Stimulated activated CD4-positive, alpha-beta T cell treated with anti-CD3 and anti-CD28 coated beads, Interleukin-2, amount 100 ng/mL, for 48 hours (primary cell): ENCODE data around the gene TPCN2.

Experiments
- DNase-seq, 2 donors: peaks; one replicate each; pipeline ENCODE4 v3.0.0-alpha.2; 2020

TPCN2 gene

GRCh38 chr11:69154938-69155301 lies 106.2 kb downstream of the TPCN2 start:
- no peak for DNase-seq

DNA sequence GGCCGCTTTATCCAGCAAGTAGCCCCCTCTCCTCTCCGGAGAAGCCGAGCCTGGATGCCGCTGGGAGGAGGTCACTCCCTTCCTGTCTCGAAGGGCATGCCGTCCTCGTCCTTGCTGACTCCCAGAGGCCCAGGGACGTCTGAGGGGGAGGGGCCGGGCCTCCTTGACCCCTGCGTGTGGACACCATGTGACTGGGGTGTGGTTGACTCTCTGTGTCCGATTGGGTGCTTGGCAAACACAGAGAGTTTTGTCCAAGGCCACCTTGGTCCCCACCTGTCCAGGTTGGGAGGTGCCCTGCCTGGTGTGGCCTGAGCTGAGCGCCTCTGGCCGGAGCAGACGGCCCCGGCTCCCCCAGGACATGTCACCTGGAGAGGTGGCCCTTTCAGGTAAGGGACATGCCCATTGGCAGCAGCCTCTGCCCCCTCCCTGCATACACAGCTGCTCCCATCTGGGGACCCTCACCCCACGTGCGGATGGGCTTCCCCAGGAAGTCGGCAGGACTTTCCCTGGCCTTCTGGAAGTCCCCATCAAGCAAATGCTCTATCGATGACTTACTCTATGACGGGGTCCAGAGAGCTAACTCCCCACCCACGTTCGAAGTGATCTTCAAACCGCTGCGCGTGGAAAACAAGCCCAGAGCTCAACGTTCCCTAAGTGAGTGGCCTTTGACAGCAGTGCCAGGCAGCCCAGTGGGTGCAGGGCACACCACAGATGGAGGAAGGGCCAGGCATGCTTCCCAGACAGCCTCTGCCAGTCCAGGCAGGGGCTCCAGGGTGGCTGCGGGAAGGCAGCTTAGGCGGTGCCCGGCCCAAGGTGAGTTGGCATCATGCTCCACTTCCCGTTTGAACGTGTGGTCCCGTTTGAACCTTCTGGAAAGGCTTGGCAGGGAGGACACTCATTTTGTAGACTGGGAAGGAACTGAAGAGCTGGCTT lies 106.8 kb downstream of the TPCN2 start, which contains the start of gene SMIM38:
Gene SMIM38 (plus strand): TSS at position 634 of the 933 bp plus-strand sequence. CDS start 1,912 bp downstream, outside the sequence.
- no peak for DNase-seq

GRCh38 chr11:69156235-69156639 lies 107.5 kb downstream of the TPCN2 start:
- no peak for DNase-seq

DNA sequence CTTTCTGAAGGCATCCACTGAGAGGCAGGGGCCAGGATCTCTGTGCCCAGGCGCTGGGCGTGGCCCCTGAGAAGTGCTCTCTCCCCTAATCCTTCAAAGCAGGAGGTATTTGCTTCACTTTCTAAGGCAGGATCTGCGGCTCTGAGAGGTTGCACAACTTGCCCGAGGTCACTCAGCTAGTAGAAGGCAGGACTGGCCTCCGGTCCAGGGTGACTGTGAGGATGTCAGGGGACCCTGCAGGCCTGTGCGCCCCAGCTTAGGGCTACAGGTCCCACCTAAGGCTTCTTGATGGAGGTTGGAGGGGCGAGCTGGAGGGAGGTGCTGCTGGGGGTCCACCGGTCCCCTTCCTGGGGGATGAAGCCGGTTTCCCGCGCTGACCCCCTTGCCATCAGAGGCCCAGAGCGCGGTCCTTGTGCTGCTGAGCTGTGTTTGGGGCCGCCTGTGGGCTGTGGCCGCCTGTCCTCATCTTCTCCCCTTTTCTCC lies 108.0 kb downstream of the TPCN2 start:
- no peak for DNase-seq

- DNase-seq: no peak
Measured at GRCh38 chr11:69157156-69157821, 108.6 kb downstream of the TPCN2 start.

- DNase-seq: no peak
Measured at GRCh38 chr11:69157822-69158231, 109.1 kb downstream of the TPCN2 start.

DNA sequence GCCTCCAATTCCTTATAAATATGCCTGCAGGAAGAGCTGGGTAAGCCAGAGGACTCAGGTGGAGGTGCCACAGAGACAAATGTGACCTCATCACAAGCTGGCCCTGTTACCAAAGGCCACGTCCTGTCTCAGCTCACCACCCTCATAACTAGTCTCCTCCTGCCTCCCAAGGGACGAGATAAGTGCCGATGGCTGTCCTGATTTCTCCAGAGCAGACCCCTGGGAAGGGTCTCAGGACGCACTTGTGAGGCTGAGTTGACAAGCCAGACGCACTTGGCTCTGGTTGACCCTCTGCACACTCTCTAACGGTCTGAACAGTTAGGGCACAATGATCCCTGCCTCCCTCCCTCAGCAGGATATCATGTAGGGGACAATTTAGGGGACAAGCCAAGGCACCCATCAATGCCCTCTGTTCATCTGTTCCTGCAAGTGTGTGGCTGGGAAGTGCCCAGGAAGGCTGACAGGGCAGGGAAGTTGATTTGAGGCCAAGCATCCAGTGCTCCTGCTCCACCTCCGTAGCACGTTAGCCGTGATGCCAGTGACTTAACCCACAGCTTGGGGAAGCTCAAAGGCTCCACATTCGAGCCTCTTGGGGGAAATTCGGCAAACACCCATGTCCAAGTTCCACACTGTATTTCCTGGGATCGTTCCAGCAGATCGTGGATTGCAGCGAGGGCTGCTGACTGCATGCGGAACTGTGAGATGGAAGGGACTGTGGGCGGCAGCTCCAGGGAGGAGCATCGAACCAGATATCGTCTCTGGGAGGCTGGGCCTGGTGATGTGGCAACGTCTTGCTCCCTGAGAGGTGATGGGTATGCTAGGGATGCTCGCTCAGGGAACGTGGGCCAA lies 109.8 kb downstream of the TPCN2 start:
- no peak for DNase-seq

DNA sequence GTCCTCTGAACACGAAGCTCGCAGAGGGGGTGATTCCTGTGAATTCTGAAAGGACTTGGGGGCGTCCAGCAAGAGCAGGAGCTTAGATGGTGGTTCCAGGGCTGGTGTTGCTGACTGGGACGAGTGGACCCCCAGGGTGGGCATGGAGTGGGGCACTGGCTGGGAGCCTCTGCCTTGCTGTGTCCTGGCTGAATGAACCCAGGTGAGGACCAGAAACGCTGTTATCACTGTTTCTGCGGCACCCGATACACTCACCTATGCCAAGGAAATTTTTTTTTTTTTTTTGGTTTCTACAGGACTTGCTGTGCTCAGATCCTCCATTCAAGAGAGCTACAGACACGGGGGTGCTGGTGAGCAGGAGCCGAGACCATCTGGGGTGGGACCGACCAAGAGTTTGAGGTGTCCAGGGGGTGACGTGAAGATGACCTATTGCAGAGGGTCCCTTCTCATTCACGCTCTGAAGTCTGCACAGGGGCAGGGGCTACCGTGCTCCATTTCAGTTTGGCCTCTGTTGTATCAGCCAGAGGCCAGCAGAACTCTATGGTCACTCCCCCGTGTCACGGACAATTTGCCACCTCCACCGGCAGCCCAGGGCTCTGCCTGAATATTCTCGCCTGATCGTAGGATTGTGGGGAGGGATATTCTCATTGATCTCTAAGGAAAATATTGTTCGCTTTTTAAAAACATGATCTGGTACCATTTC lies 110.6 kb downstream of the TPCN2 start:
- no peak for DNase-seq

DNA sequence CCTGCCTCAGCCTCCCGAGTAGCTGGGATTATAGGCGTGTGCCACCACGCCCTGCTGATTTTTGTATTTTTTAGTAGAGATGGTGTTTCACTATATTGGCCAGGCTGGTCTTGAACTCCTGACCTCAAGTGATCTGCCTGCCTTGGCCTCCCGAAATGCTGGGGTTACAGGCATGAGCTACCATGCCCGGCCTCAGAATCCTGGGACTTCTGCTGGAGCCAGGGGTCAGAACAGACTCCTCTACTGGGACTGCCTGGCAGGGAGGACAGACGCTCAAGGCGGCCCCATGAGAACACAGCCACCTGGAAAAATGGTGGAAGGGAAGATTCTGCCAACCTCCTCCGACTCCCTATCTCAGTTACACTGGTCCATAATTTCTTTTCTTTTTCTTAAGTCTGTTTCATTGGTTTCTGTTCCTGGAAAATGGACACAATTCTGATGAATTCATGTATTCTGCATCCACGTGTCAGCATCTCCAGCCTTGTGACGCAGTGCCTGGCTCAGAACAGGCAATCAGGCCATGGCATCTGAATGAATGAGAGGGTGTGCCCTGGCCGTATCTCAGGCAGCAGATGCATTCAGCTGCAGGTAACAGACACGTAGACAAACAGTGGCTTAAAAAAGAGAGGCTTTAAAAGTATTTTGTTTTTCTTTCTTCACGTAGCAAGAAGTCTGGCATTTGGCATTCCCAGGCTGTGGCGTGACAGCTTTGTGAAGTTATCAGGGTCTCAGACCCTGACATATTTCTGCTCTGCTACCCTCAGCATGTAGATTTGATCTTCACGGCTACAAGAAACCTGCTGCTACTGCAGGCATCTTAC lies 111.8 kb downstream of the TPCN2 start:
- no peak for DNase-seq

GRCh38 chr11:69161117-69161407 lies 112.3 kb downstream of the TPCN2 start:
- DNase-seq: no peak

DNA sequence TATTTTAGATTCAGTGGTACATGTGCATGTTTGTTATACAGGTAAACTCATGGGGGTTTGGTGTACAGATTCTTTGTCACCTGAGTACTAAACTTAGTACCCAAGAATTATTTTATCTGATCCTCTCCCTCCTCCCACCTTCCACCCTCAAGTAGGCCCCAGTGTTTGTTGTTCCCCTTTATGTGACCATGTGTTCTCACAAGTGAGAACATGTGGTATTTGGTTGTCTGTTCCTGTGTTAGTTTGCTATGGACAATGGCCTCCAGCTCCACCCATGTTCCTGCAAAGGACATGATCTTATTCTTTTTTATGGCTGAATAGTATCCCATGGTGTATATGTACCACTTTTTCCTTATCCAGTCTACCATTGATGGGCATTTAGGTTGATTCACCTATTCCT lies 113.8 kb downstream of the TPCN2 start:
- DNase-seq: no peak

DNA sequence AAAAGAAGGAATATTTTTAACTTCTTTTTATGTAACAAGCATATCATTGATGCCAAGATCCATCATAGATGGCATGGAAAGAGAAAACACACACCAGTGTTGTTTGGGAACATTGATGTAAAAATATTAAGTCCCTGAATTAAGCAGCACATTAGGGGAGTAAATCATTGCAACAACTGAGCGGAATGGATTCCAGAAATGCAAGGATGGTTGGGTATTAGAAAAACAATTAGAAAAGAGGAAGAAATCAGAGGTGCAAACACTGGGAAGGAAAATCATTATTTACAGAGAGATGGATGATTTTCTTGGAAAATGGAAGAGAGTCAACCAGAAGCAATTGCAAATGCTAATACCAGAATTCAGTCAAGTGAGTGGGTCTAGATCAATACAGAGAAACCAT lies 115.1 kb downstream of the TPCN2 start:
- no peak for DNase-seq

GRCh38 chr11:69164824-69165223 lies 116.1 kb downstream of the TPCN2 start:
- DNase-seq: no peak

GRCh38 chr11:69165775-69166174 lies 117.0 kb downstream of the TPCN2 start:
- DNase-seq: no peak

DNA sequence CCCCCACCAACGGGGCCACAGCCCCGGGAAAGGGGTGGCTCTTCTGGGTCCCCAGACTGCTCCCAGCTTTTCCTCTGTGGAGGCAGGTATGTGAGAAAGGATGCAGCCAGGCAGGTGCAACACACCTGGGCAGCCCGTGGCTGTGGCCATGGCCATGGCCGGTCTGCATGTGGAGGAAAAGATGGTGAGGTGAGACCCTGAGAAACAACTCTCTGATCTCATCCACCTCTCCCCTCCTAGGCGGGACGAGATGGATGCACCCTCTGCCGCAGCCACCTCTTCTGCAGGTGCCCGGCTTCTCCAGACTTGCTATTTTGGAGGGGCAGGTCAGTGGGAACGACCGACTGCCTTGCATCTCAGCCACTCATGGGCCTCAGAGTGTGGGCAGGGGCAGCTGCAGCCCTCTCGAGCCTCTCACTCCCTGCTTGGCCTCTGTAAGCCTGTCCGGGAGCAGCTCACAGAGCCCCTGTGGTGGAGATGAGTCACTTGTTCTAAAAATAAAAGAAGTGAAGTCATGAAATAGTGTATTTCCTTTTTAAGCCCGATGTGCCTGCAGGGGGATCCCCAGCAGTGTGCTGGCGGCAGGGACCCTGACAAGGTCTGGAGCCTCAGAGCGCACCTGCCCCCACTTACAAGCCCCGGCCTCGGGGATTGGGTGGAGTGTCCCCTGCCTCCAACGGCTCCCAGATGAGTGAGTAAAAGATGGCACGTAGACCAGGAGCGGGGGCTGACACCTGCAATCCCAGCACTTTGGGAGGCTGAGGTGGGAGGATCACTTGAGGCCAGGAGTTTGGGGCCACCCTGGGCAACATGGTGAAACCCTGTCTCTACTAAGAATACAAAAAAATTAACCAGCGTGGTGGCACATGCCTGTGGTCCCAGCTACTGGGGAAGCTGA lies 117.7 kb downstream of the TPCN2 start:
- DNase-seq: peak; percentile 17 to 35

GRCh38 chr11:69167130-69167915 lies 118.6 kb downstream of the TPCN2 start:
- no peak for DNase-seq

DNA sequence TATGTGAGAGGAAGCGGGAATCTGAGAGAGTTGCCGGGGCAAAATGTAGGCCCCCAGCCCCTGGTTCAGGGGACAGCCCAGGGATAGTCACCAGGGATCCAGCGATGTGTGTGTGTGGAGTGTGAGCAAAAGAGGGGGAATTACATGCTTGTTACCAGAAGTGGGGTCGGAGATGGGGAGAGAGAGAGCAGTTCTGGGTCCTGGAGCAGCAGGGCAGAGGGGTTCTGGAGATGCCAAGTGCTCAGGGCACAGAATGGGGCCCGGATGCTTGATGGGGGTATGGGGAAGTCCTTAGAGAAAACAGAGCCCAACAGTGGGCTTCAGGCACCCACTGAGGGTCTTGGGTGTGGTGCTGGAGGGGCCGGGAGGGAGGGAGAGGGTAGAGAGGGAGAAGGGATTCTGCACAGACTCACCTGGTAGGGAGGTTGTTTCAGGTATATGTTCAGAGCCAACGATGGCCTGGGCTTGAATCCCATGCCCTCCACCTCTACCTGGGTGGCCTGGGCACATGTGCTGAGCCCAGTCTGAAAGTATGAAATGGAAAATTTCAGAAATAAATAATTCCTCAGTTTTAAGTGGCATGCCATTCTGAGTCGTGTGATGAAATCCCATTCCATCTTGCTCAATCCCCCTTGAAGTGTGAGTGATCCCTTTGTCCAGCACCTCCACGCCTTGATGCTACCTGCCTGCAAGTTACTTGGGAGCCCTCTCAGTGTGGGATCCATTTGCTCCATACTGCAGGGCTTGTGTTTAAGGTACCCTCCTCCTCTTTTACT lies 119.4 kb downstream of the TPCN2 start:
- no peak for DNase-seq

DNA sequence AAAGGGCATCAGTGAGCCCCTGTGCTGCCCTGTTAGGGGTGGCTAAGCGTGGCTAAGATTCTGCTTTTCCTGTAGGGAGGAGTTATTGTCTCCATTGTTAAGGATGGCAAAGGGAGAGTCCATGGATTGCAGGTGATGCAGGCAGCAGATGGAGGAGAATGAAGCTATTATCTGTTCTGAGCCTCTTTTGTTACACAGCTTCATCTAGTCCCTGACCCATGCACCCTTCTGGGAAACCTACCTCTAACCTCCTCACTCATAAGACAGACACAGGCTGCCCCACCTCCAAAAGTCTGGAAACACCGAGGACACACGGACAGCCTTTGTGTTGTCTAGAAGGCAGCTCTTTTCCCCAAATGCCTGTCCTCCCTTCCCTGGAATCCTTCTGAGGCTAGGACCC lies 120.7 kb downstream of the TPCN2 start:
- DNase-seq: no peak

GRCh38 chr11:69170704-69171103 lies 122.0 kb downstream of the TPCN2 start:
- no peak for DNase-seq
